ENCODE data around the gene EXOSC5.

GRCh38 chr19:41408256-41408655 is 11.1 kb upstream of the EXOSC5 start:
- no peak for TF ChIP-seq CTCF (IDR thresholded peaks at IDR 0.05; ENCODE audit: low read length)
- TF ChIP-seq EZH2 (IDR thresholded peaks at IDR 0.05; ENCODE audit: borderline replicate concordance, low read length), result no peak
